ENCODE results near the gene REPIN1. TPM values are rescaled to one million over a fixed set of nuclear protein-coding genes. Genes with fewer than 3 reads are reported as not detected.

The REPIN1 gene
- total RNA-seq, 4 donors from 2014 or later, result 47.8 to 71.4 (median 63.9) TPM

GRCh38 chr7:150369748-150370501 lies 1.3 kb downstream of the REPIN1 start:
- no peak for DNase-seq (ENCODE audit: low spot score in 2 of 2)
- TF ChIP-seq POLR2A (IDR thresholded peaks at IDR 0.05), result no peak
- TF ChIP-seq CTCF (IDR thresholded peaks at IDR 0.05), result no peak
- H3K4me3 ChIP-seq (ENCODE audit: low read depth, poor library complexity, severe bottlenecking), result no peak overlapping the region
- intact Hi-C loops (cut with DNase I; ENCODE audit: low total_unique reads), result no loop called here
- WGBS, 2 donors, result 39 to 51% methylated on average over 15 to 20 of the region's 23 CpGs

GRCh38 chr7:150370612-150371071 lies 2.0 kb downstream of the REPIN1 start:
- no peak overlapping the region for H3K4me3 ChIP-seq (ENCODE audit: low read depth, poor library complexity, severe bottlenecking)
- TF ChIP-seq CTCF (IDR thresholded peaks at IDR 0.05) (no peak), POLR2A (IDR thresholded peaks at IDR 0.05) (no peak)
- WGBS, 2 donors, result 80 to 83% methylated on average over 3 of the region's 3 CpGs
- DNase-seq (ENCODE audit: low spot score in 2 of 2), result no peak
- intact Hi-C loops (cut with DNase I; ENCODE audit: low total_unique reads), result no loop called here

GRCh38 chr7:150371131-150371995 lies 2.7 kb downstream of the REPIN1 start:
- no peak for TF ChIP-seq POLR2A (IDR thresholded peaks at IDR 0.05)
- no peak for TF ChIP-seq CTCF (IDR thresholded peaks at IDR 0.05)
- 89 to 91% methylated on average over 44 of the region's 48 CpGs for WGBS, 2 donors
- H3K4me3 ChIP-seq (ENCODE audit: low read depth, poor library complexity, severe bottlenecking), result no peak overlapping the region
- intact Hi-C loops (cut with DNase I; ENCODE audit: low total_unique reads), result no loop called here
- DNase-seq (ENCODE audit: low spot score in 2 of 2), result no peak

- no peak for TF ChIP-seq POLR2A (IDR thresholded peaks at IDR 0.05)
- TF ChIP-seq CTCF (IDR thresholded peaks at IDR 0.05), result no peak
- no peak overlapping the region for H3K4me3 ChIP-seq (ENCODE audit: low read depth, poor library complexity, severe bottlenecking)
- intact Hi-C loops (cut with DNase I; ENCODE audit: low total_unique reads), result no loop called here
- DNase-seq (ENCODE audit: low spot score in 2 of 2), result no peak
- WGBS, 2 donors, result 94 to 95% methylated on average over 30 of the region's 30 CpGs
Measured at GRCh38 chr7:150371996-150372270, 3.3 kb downstream of the REPIN1 start.

GRCh38 chr7:150372271-150373048 lies 3.8 kb downstream of the REPIN1 start:
- H3K4me3 ChIP-seq (ENCODE audit: low read depth, poor library complexity, severe bottlenecking), result no peak overlapping the region
- DNase-seq (ENCODE audit: low spot score in 2 of 2), result no peak
- WGBS, 2 donors, result 91 to 93% methylated on average over 76 to 79 of the region's 79 CpGs
- intact Hi-C loops (cut with DNase I; ENCODE audit: low total_unique reads), result no loop called here
- no peak for TF ChIP-seq CTCF (IDR thresholded peaks at IDR 0.05)
- no peak for TF ChIP-seq POLR2A (IDR thresholded peaks at IDR 0.05)
